LNCaP clone FGC (cell line): ENCODE measurements around the gene SLC25A26.

Experiments used
- DNase-seq: peaks from one replicate; pipeline ENCODE4 v3.0.0-alpha.2; 2011; ENCODE audit warnings: low read depth
- H3K4me3 ChIP-seq: 2 replicates; pipeline ENCODE4 v1.5.1; 2011; ENCODE audit warnings: mild to moderate bottlenecking, low read depth, low read length, control low read depth
- CTCF ChIP-seq: IDR thresholded peaks from 2 replicates; pipeline ENCODE4 v1.5.1; 2012; ENCODE audit warnings: mild to moderate bottlenecking; ENCODE audit not compliant: control insufficient read depth, insufficient read depth; ENCODE audit errors: extremely low read depth

The SLC25A26 gene

DNA sequence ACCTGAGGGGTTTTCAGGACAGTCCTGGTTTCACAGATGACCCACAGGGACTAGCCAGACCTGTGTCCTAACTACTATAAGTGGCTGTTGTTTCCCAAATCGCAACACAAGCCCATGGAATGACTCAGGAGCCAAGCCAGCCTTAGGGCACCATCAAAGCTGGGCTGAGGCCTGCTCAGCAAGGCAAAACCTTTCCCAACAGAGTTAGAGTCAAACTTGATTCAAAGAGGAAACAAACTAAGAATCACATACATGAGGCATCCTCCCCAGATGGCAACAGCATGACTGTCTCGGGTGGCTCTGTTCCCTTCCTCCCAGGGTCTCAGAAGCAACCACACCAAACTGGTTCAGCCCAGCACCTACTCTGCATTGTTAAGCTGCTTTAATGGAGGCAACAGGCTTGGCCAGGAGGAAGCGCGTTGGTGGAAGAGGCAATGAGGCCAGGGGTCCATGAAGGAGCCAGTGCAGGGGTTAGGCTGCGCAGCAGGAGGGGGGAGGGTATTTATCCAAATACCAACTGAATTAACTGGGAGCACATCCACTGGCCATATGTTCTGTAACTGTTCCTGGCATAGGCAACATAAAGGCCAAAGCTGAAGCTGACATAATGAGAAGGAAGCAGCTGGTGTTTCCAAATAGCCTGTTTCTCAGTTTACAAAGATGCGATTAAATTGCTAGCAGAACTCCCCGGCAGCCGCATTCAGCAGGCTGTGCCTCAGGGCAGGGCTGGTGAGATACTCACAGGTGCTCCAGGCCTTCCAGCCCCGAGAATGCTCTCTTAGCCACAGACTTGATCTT is 177.6 kb downstream of the SLC25A26 start:
- H3K4me3 ChIP-seq, result no peak overlapping the region
- DNase-seq, result no peak
- no peak for TF ChIP-seq CTCF

- TF ChIP-seq CTCF, result no peak
- no peak for DNase-seq
- no peak overlapping the region for H3K4me3 ChIP-seq
Observed at GRCh38 chr3:66399529-66400232, 178.9 kb downstream of the SLC25A26 start.

GRCh38 chr3:66400411-66401156 is 179.8 kb downstream of the SLC25A26 start:
- DNase-seq, result no peak
- no peak overlapping the region for H3K4me3 ChIP-seq
- TF ChIP-seq CTCF, result no peak

- H3K4me3 ChIP-seq, result no peak overlapping the region
- TF ChIP-seq CTCF, result no peak
- DNase-seq, result no peak
Observed at GRCh38 chr3:66401157-66401550, 180.4 kb downstream of the SLC25A26 start.

DNA sequence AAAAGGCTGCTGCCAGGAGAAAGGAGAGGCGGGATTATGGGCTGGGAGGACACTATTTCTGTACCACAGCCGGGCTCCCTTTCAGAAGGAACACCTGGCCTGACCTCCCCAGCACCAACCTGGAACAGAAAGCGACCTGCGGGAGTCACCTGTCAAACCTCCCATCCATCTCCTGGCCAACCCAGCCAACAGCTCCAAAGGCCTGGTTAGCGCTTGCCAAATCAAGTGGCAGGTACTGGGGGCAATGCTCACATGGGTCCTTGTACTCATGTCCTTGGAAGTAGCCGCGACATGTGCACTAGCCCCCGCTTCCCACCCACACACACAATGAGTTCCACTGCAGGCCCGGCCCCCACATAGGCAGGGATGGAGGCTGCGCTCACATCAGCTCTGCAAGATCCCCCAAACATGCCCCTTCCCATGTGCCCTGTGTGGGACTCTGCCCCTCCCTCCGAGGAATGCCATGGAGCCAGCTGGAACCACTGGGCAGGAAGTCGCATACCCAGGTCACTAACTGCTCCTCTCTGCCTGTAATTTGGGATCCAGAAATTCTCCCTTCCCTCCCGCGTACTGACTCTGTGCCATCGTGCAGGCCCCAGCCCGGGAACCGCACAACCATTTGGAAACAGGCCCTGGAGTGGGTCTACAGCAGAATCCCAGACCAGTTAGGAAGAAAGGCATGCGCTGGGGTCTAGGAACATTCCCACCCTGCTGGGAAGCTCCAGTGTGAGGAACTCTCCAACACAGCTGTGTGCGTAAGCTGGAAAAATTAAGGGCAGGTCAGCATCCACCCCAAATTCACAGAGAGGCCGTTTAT is 181.1 kb downstream of the SLC25A26 start:
- no peak overlapping the region for H3K4me3 ChIP-seq
- DNase-seq, result no peak
- TF ChIP-seq CTCF, result no peak

- DNase-seq, result no peak
- TF ChIP-seq CTCF, result no peak
- no peak overlapping the region for H3K4me3 ChIP-seq
Observed at GRCh38 chr3:66402596-66403290, 181.9 kb downstream of the SLC25A26 start.
